Measurements from ENCODE around the gene ZNF618.

ZNF618 gene

GRCh38 chr9:113876151-113876992 lies at the start of gene ZNF618:
Gene ZNF618 (plus strand): TSS chr9:113876309. CDS start chr9:113876381, 72 bp downstream.
- no peak for DNase-seq

- DNase-seq = no peak
Measured at GRCh38 chr9:113828221-113828620, 47.9 kb upstream of the ZNF618 start.

- no peak for DNase-seq
Measured at GRCh38 chr9:113837334-113837733, 38.8 kb upstream of the ZNF618 start.

GRCh38 chr9:113842086-113842485 lies 34.0 kb upstream of the ZNF618 start:
- no peak for DNase-seq

- no peak for DNase-seq
Measured at GRCh38 chr9:113844466-113844865, 31.6 kb upstream of the ZNF618 start.

- no peak for DNase-seq
Measured at GRCh38 chr9:113851359-113851758, 24.8 kb upstream of the ZNF618 start.

GRCh38 chr9:113851873-113852272 lies 24.2 kb upstream of the ZNF618 start:
- no peak for DNase-seq

GRCh38 chr9:113853333-113853732 lies 22.8 kb upstream of the ZNF618 start:
- peak; percentile 3 for DNase-seq

GRCh38 chr9:113854310-113854709 lies 21.8 kb upstream of the ZNF618 start:
- DNase-seq = peak; percentile 27

- no peak for DNase-seq
Measured at GRCh38 chr9:113857875-113858274, 18.2 kb upstream of the ZNF618 start.

GRCh38 chr9:113858282-113858681 lies 17.8 kb upstream of the ZNF618 start:
- no peak for DNase-seq

GRCh38 chr9:113863345-113863744 lies 12.8 kb upstream of the ZNF618 start:
- no peak for DNase-seq

GRCh38 chr9:113868501-113868900 lies 7.6 kb upstream of the ZNF618 start:
- DNase-seq = no peak

- no peak for DNase-seq
Measured at GRCh38 chr9:113872485-113873143, 3.5 kb upstream of the ZNF618 start.

- no peak for DNase-seq
Measured at GRCh38 chr9:113873446-113873845, 2.7 kb upstream of the ZNF618 start.

GRCh38 chr9:113873926-113874325 lies 2.2 kb upstream of the ZNF618 start:
- DNase-seq = no peak

- no peak for DNase-seq
Measured at GRCh38 chr9:113875459-113876150, 504 bp upstream of the ZNF618 start.

GRCh38 chr9:113876993-113877368 lies 872 bp downstream of the ZNF618 start:
- DNase-seq = no peak

GRCh38 chr9:113879318-113879717 lies 3.2 kb downstream of the ZNF618 start:
- DNase-seq = no peak

- DNase-seq = no peak
Measured at GRCh38 chr9:113879911-113880310, 3.8 kb downstream of the ZNF618 start.

GRCh38 chr9:113882181-113882580 lies 6.1 kb downstream of the ZNF618 start:
- no peak for DNase-seq

- no peak for DNase-seq
Measured at GRCh38 chr9:113882636-113883164, 6.6 kb downstream of the ZNF618 start.

All from NCI-H2029 treated with DMSO at 0.1 percent for 48 hours (cell line).